GM10248 (cell line): ENCODE data around the gene PXK.

ENCODE experiments used
- CTCF ChIA-PET: fragments of 300-600 bp; sonication (Branson Sonifier 250); formaldehyde crosslinking; extraction: SDS; loops from one replicate; lab custom pipeline; 2021; ENCODE audit warnings: antibody characterized with exemption; lab: Yijun Ruan, JAX
- POLR2A ChIA-PET: fragments of 350-650 bp; sonication (Branson Sonifier 250); formaldehyde crosslinking; extraction: SDS; loops from one replicate; lab custom pipeline; 2020; ENCODE audit warnings: antibody characterized with exemption; lab: Yijun Ruan, JAX
- DNase-seq: peaks from one replicate; pipeline ENCODE4 v3.0.0; 2012; ENCODE audit errors: extremely low spot score
- TF ChIP-seq, protein P1 (sequence below): IDR thresholded peaks from 2 replicates; pipeline ENCODE4 v1.5.1; 2012; ENCODE audit warnings: mild to moderate bottlenecking, low read depth; ENCODE audit errors: extremely low read depth, missing control alignments, control extremely low read depth

The PXK gene

DNA sequence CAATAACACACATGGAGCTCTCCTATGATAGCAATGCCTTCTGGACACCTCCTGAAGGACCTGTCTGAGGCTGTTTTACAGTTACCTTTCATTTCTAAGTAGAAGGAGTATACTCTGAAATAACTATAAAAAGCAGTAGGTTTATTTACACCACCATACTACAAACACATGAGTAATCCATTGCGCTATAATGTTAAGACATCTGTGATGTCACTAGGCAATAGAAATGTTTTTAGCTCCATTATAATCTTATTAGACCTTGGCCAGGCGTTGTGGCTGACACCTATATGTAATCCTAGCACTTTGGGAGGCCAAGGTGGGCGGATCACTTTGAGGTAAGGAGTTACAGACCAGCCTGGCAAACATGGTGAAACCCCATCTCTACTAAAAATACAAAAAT is 24.7 kb downstream of the PXK start:
- TF ChIP-seq, protein P1, sequence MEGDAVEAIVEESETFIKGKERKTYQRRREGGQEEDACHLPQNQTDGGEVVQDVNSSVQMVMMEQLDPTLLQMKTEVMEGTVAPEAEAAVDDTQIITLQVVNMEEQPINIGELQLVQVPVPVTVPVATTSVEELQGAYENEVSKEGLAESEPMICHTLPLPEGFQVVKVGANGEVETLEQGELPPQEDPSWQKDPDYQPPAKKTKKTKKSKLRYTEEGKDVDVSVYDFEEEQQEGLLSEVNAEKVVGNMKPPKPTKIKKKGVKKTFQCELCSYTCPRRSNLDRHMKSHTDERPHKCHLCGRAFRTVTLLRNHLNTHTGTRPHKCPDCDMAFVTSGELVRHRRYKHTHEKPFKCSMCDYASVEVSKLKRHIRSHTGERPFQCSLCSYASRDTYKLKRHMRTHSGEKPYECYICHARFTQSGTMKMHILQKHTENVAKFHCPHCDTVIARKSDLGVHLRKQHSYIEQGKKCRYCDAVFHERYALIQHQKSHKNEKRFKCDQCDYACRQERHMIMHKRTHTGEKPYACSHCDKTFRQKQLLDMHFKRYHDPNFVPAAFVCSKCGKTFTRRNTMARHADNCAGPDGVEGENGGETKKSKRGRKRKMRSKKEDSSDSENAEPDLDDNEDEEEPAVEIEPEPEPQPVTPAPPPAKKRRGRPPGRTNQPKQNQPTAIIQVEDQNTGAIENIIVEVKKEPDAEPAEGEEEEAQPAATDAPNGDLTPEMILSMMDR: no peak
- ChIA-PET POLR2A (no interaction called here), CTCF (interaction anchor here (0.8 to 1.9 kb wide), 2 partner anchors 58 to 68 kb away, joined by 3 to 4 read pairs; no protein-coding TSS in a partner anchor)
- no peak for DNase-seq

DNA sequence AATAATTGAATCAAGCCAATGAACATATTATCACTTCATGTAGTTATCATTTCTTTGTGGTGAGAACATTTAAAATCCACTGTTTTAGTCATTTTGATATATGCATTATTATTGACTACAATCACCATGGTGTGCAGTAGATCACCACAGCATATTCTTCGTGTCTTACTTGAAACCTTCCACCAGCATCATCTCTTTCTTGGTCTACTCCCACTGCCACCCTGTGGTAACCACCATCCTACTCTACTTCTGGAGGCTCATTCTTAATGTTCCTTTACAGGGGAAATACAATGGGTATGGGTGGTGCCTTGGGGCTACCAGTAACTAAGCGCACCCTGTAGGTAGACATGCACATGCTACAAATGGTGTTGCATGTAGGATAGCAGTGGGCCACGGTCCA is 25.4 kb downstream of the PXK start:
- POLR2A ChIA-PET: no interaction called here
- TF ChIP-seq, protein P1: no peak
- CTCF ChIA-PET: no interaction called here
- no peak for DNase-seq

DNA sequence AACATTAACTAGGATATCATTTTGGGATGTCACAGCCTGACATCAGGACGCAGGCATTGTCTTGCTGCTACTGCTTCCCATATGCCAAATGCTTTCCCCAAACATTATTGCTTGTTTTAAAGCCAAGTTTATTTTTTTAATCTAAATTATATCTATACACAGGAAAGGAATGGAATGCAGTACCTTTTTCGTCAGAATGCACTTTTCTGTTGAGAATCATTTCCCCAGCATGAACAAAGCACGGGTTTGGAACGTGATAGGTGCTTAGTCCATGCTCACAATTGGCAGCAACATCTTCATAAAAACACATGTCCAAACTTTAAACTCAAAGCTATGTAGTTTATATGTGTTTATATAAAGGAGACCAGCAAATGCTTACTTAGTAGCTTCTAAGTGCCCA is 26.1 kb downstream of the PXK start:
- ChIA-PET POLR2A (no interaction called here), CTCF (interaction anchor here (1.0 to 2.8 kb wide), 3 partner anchors 9 to 51 kb away, joined by 4 to 12 read pairs (median 6); no protein-coding TSS in a partner anchor)
- TF ChIP-seq, protein P1: no peak
- DNase-seq: no peak

- DNase-seq: no peak
- ChIA-PET POLR2A (interaction anchor here (0.5 kb wide), 1 partner anchor 23 kb away, joined by 4 read pairs; no protein-coding TSS in a partner anchor), CTCF (interaction anchor here (1.0 to 2.8 kb wide), 3 partner anchors 9 to 52 kb away, joined by 4 to 12 read pairs (median 6); no protein-coding TSS in a partner anchor)
- TF ChIP-seq, protein P1: no peak
These were observed 26.9 kb downstream of the PXK start for GRCh38 chr3:58359621-58360020.

GRCh38 chr3:58361866-58362265 is 29.2 kb downstream of the PXK start:
- ChIA-PET CTCF (no interaction called here), POLR2A (no interaction called here)
- TF ChIP-seq, protein P1: no peak
- no peak for DNase-seq

DNA sequence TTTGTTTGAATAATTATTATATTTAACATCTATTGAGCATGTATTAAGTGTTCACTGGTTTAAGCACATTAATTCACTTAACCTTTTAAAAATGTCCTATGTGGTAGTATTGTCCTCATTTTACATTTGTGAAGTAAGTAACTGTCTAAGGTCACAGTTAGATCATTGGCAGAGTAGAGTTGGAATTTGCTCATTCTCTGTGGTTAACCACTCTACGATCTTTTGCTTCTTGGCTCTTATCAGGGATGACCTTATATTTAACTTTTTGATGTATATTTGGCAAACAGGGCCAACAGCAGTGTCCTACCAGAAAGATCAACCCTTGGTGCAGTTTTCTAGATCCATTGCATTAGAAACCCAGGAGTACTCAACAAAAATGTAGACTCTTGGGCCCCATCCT is 34.0 kb downstream of the PXK start:
- TF ChIP-seq, protein P1: no peak
- no peak for DNase-seq
- CTCF ChIA-PET: interaction anchor here (1.2 to 1.4 kb wide), 2 partner anchors 10 to 22 kb away, joined by 3 to 4 read pairs; no protein-coding TSS in a partner anchor
- POLR2A ChIA-PET: no interaction called here

DNA sequence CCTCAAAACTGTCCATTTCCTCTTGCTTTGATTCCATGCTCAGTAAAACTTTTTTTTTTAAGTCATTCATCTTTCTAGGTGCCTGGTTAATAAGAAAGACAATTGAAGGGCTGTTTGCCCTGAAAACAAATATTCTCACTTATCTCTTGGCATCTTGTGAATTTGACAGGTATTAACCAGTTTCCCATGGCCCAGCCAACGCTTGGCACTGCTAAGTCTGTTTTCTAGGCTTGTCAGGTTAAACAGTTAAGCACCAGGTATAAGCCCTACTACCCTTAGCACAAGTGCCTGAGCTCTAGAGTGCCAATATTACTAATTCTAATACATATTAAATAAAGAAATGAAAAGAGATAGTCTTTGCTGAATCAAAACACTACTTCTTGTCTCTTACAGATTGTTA is 36.3 kb downstream of the PXK start:
- POLR2A ChIA-PET: no interaction called here
- CTCF ChIA-PET: interaction anchor here (2.2 kb wide), 1 partner anchor 46 kb away, joined by 6 read pairs; no protein-coding TSS in a partner anchor
- TF ChIP-seq, protein P1: no peak
- no peak for DNase-seq
